GM10266 (cell line): ENCODE data around the gene IQGAP2.

Experiments used
- DNase-seq: peaks from one replicate; pipeline ENCODE4 v3.0.0; 2012; ENCODE audit errors: extremely low spot score
- TF ChIP-seq, protein P1 (sequence below): IDR thresholded peaks from 2 replicates; pipeline ENCODE4 v1.5.1; 2012; ENCODE audit warnings: mild to moderate bottlenecking, low read depth; ENCODE audit not compliant: control insufficient read depth, insufficient read depth; ENCODE audit errors: missing control alignments

The IQGAP2 gene

DNA sequence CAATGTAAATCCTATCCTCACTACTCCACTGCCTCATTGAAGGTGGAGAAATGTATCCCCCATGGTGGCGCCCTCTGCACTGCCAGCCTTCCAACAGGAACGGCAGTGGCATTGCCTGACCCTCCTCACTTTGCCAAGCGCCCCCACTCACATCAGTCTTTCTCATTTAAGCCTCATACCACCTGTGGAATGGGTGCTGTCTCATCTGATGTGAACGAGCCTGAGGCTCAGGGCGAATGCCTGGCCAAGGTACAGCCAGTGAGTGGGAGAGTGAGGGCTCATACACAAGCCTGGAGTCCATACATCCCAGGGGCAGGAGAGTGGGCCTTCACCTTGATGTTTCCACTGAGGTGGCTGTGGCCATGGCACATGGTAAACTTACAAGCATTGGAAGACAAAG, 209.9 kb downstream of the IQGAP2 start:
- TF ChIP-seq, protein P1, sequence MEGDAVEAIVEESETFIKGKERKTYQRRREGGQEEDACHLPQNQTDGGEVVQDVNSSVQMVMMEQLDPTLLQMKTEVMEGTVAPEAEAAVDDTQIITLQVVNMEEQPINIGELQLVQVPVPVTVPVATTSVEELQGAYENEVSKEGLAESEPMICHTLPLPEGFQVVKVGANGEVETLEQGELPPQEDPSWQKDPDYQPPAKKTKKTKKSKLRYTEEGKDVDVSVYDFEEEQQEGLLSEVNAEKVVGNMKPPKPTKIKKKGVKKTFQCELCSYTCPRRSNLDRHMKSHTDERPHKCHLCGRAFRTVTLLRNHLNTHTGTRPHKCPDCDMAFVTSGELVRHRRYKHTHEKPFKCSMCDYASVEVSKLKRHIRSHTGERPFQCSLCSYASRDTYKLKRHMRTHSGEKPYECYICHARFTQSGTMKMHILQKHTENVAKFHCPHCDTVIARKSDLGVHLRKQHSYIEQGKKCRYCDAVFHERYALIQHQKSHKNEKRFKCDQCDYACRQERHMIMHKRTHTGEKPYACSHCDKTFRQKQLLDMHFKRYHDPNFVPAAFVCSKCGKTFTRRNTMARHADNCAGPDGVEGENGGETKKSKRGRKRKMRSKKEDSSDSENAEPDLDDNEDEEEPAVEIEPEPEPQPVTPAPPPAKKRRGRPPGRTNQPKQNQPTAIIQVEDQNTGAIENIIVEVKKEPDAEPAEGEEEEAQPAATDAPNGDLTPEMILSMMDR, result no peak

DNA sequence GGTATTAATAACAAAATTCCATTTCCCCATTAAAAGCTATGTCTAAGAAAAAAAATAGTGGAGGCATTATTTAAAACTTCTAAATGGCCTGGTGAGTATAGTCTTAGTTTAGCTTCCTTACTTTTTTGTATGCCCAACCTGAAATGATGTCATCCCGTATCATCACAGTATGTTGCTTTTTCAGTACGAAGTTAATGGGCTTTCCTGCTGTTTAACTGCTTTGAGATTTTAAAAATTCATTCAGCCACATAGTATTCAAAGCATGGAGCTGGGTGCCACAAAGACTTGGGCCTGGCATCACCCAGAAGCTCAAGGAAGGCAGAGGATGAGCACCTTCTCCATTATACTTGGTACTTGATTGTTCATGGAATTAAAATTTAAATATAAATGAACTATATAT, 212.7 kb downstream of the IQGAP2 start:
- DNase-seq, result no peak
- TF ChIP-seq, protein P1, result no peak

More for the DNA sequence above, 209.9 kb downstream of the IQGAP2 start:
- DNase-seq, result no peak

DNA sequence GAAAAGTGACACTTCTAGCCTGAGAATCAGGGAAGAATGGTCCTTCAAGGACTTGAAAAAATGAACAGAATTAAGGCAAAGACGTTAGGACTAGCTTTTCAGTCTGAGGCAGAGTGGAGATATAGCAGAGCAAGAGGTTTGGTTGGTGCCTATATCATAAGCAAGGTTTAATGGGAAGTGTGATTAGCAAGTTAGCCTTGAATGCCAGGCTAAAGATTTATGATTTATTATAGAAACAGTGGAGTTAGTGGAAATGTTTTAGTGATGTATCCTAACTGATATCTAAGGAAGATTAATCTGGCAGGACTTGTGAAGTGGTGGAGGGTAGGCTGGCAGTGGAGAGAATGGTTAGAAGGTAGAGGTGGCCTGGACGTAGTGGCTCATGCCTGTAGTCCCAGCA, 213.1 kb downstream of the IQGAP2 start:
- TF ChIP-seq, protein P1, result no peak
- no peak for DNase-seq

DNA sequence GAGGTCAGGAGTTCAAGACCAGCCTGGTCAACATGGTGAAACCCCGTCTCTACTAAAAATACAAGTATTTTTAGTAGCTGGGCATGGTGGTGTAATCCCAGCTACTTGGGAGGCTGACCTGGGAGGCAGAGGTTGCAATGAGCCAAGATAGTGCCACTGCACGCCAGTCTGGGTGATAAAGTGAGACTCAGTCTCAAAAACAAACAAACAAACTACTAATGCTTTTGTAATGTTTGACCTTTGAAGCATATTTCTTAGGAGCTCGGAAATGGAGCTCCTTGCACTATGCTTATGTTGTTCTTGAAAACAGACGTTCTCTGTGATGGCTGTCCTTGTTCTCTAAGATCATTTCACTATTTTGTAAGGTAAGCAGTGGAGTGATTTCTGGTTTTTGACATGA, 214.1 kb downstream of the IQGAP2 start:
- DNase-seq, result no peak
- TF ChIP-seq, protein P1, result no peak

DNA sequence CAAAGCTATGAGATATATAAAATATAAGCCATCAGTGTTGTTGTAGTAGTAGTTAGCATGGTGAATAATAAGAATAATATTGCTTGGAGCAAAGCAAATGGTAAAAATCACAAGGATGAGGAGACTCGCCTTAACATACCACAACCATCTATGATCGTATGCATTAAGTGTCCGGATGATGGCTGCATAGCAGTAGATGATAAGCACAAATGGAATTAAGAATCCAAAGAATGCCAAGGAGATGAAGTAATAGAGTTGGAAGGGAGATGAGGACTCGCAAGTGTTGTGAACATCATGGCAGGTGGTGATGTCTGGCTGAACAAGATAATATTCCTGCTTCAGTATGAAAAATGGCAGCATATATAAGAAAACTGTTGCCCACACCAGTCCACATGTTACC, 214.6 kb downstream of the IQGAP2 start:
- TF ChIP-seq, protein P1, result no peak
- no peak for DNase-seq

DNA sequence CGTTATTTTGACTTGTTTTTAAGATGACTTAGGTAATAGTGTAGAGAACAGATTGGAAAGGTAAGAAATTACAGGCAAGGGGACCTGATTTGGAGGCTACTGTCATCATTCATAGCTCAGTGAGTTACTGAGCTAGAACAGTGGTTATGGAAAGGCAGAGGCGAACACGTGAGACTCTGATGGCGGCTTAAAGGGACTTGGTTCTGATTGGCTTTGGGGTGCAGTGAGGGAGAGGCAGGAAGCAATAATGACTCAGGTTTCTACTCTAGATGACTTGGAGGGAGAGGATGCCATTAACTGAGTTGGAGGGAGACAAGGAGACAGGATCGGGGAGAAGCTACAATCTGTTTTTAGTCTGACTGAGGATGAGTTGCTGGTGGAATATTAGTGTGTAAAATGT, 217.1 kb downstream of the IQGAP2 start:
- DNase-seq, result no peak
- TF ChIP-seq, protein P1, result no peak

DNA sequence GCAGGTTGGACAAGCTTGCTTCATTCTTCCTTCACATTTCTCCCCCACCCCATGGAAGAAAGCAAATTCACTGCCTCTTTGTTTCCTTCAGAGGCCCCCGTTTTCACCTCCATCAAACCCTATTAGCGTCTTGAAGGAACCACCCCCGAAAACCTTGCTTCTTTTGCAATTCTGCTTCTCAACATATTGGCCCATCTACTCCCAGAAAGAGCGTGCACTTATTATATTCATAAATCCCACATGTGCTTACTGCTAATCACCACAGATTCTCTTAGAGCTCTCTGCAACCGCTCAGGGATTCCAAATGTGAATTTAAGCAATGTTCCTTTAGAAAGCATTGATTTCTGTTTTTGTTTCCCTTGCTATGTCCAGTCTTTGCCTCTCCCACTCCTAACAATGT, 219.0 kb downstream of the IQGAP2 start:
- DNase-seq, result no peak
- TF ChIP-seq, protein P1, result no peak
